Activated CD4-positive, alpha-beta T cell treated with anti-CD3 and anti-CD28 coated beads, Interleukin-10, Interleukin-2, amounts not matched to agents 100 ng/mL and 50 ng/mL, durations not matched to agents 16 hours and 8 hours (primary cell): ENCODE measurements around the gene FEV.

ENCODE experiments used
- DNase-seq: peaks from one replicate; pipeline ENCODE4 v3.0.0-alpha.2; 2020

The FEV gene

GRCh38 chr2:219016721-219017120 is 31.7 kb upstream of the FEV start:
- DNase-seq, result no peak

GRCh38 chr2:219010873-219011272 is 25.9 kb upstream of the FEV start:
- DNase-seq, result no peak

GRCh38 chr2:219010162-219010756 is 25.3 kb upstream of the FEV start:
- no peak for DNase-seq

- no peak for DNase-seq
These were observed 24.3 kb upstream of the FEV start for GRCh38 chr2:219009294-219009693.

- no peak for DNase-seq
These were observed 19.0 kb upstream of the FEV start for GRCh38 chr2:219003979-219004378.

- no peak for DNase-seq
These were observed 18.3 kb upstream of the FEV start for GRCh38 chr2:219003267-219003634.

- peak; percentile 50 for DNase-seq
These were observed 17.6 kb upstream of the FEV start for GRCh38 chr2:219002395-219003266.

GRCh38 chr2:219001577-219002394 is 16.8 kb upstream of the FEV start:
- no peak for DNase-seq

GRCh38 chr2:219001100-219001576 is 16.2 kb upstream of the FEV start:
- no peak for DNase-seq

GRCh38 chr2:219000569-219000960 is 15.6 kb upstream of the FEV start:
- DNase-seq, result no peak

GRCh38 chr2:218999881-219000568 is 15.0 kb upstream of the FEV start:
- no peak for DNase-seq

- no peak for DNase-seq
These were observed 14.3 kb upstream of the FEV start for GRCh38 chr2:218999021-218999880.

- no peak for DNase-seq
These were observed 13.5 kb upstream of the FEV start for GRCh38 chr2:218998414-218999002.

GRCh38 chr2:218997731-218998130 is 12.7 kb upstream of the FEV start:
- DNase-seq, result no peak

- no peak for DNase-seq
These were observed 12.0 kb upstream of the FEV start for GRCh38 chr2:218996937-218997336.

- peak; percentile 80 for DNase-seq
These were observed 11.2 kb upstream of the FEV start for GRCh38 chr2:218995972-218996711.

GRCh38 chr2:218995561-218995960 is 10.6 kb upstream of the FEV start:
- no peak for DNase-seq

GRCh38 chr2:218993345-218994315 is 8.6 kb upstream of the FEV start, which contains the start of gene CRYBA2:
CRYBA2 (minus strand) TSS chr2:218993422; CDS start chr2:218993176, 246 bp downstream.
- no peak for DNase-seq

- DNase-seq, result no peak
These were observed 7.8 kb upstream of the FEV start for GRCh38 chr2:218992703-218993344.
